MM.1S (cell line): ENCODE results near the gene ANXA11.

ENCODE experiments used
- EZH2phosphoT487 ChIP-seq: fragments of 300-600 bp; sonication (generic); IDR thresholded peaks from 2 replicates; pipeline ENCODE4 v1.6.1; 2018; ENCODE audit warnings: antibody characterized with exemption, low read length
- TF ChIP-seq, protein P1 (sequence below): fragments of 300-600 bp; sonication (generic); IDR thresholded peaks from 2 replicates; pipeline ENCODE4 v1.5.1; 2016; ENCODE audit warnings: antibody characterized with exemption, low read length, mixed read lengths

DNA sequence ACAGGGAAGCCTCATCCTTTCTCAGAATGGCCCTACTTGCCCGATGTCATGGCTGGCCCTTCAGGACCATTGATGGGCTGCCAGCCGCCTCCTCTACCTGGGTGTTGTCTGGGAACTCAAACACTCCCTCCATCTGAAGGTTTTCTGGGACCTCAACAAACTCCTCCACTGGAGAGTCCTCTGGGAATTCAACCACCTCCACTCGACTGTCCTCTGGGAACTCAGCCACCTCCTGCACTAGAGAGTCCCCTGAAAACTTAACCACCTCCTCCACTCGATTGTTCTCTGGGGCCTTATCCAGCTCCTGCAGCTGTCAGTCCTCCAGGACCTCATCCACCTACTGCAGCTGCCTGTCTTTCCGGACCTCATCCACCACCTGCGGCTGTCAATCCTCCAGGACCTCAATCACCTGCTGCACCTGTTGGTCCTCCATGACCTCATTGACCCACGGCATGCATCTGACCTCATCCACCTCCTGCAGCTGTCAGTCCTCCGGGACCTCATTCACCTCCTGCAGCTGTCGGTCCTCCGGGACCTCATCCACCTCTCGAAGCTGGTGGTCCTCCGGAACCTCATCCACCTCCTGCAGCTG, 47.1 kb upstream of the ANXA11 start:
- TF ChIP-seq, protein P1, sequence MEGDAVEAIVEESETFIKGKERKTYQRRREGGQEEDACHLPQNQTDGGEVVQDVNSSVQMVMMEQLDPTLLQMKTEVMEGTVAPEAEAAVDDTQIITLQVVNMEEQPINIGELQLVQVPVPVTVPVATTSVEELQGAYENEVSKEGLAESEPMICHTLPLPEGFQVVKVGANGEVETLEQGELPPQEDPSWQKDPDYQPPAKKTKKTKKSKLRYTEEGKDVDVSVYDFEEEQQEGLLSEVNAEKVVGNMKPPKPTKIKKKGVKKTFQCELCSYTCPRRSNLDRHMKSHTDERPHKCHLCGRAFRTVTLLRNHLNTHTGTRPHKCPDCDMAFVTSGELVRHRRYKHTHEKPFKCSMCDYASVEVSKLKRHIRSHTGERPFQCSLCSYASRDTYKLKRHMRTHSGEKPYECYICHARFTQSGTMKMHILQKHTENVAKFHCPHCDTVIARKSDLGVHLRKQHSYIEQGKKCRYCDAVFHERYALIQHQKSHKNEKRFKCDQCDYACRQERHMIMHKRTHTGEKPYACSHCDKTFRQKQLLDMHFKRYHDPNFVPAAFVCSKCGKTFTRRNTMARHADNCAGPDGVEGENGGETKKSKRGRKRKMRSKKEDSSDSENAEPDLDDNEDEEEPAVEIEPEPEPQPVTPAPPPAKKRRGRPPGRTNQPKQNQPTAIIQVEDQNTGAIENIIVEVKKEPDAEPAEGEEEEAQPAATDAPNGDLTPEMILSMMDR: no peak
- TF ChIP-seq EZH2phosphoT487: no peak
